A673 (cell line): ENCODE data around the gene AKR1D1.

ENCODE experiments used
- CTCF ChIP-seq: fragments of 300-800, 200-600 bp; sonication (generic); conservative IDR thresholded peaks from 2 replicates; pipeline ENCODE4 v1.5.1; 2017; ENCODE audit warnings: low read depth, mild to moderate bottlenecking, antibody characterized with exemption, low read length, moderate library complexity, mixed read lengths
- EZH2 ChIP-seq: fragments of 200-600 bp; sonication (generic); IDR thresholded peaks from 2 replicates; pipeline ENCODE4 v1.6.1; 2017; ENCODE audit warnings: borderline replicate concordance, low read depth, mild to moderate bottlenecking, mixed read lengths, antibody characterized with exemption, low read length; ENCODE audit not compliant: poor library complexity, severe bottlenecking

DNA sequence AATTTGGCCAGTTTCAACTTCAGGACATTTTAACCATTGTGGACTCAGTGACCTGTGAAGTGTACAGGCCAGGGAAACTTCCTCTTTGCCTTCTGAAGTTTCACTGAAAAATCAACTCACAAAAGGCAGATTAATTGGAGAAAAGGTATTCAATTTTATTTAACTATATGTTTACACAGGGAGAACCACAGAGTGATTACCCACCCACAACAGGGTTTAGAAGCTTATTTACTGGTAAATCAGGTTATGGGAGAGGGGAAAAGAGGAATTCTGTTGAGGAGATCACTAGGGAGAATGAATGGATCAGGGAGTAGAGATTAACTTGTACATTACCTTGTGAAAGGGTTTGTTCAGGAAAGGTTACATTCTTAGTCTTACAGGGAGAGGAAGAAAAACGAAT lies 1.7 kb upstream of the AKR1D1 start:
- TF ChIP-seq CTCF (no peak), EZH2 (no peak)
